Mesenteric fat pad (tissue), 1 donor: ENCODE data around the gene SPATS2. TPM values are rescaled to one million over a fixed set of nuclear protein-coding genes. Genes with fewer than 3 reads are reported as not detected.
"Not testable (repeated sequence)": the region's sequence is repeated elsewhere in the genome, so short reads cannot be mapped to it uniquely, and the experiment has no call there.

Source experiments
- DNase-seq: peaks from one replicate; pipeline ENCODE4 v3.0.0-alpha.2; 2020; ENCODE audit warnings: low spot score
- total RNA-seq: library from RNA; stranded (reverse); fragmentation: NEBNext Ultra II Directional; extraction: Animal tissue kit (Norgen Biotek cat#: 25700); gene quantifications from one replicate; pipeline ENCODE4 v1.2.1, GENCODE V29; 2021
- donor health status: DM: yes; HTN: yes; CAD: no.

SPATS2 gene
- total RNA-seq, 1 donor from 2014 or later = 9.9 TPM

DNA sequence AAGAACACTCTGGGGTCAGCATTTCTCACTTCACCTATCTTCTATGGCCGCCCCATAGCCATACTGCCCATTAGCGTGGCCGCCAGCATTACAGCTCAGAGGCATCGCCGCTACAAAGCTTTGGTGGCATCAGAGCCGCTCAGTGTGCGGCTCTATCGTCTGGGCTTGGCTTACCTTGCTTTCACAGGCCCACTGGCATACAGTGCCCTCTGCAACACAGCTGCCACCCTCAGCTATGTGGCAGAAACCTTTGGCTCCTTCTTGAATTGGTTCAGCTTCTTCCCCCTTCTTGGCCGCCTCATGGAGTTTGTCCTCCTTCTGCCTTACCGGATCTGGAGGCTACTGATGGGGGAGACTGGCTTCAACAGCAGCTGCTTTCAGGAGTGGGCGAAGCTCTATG is 18.0 kb upstream of the SPATS2 start:
- peak; percentile 76 for DNase-seq

DNA sequence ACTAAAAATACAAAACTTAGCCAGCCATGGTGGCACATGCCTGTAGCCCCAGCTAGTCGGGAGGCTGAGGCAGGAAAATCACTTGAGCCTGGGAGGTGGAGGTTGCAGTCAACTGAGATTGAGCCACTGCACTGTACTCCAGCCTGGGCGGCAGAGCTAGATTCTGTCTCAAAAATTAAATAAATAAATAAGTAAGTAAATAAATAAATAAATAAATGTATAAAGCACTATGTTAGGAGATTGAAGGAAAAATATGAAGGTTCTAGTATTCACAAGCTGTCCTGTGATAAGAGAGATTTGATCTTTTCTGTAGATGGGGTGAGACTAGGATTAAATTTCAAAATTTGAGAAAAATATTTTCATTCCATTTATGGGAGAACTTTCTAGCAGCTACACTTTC is 14.9 kb upstream of the SPATS2 start:
- DNase-seq = peak; percentile 65

DNA sequence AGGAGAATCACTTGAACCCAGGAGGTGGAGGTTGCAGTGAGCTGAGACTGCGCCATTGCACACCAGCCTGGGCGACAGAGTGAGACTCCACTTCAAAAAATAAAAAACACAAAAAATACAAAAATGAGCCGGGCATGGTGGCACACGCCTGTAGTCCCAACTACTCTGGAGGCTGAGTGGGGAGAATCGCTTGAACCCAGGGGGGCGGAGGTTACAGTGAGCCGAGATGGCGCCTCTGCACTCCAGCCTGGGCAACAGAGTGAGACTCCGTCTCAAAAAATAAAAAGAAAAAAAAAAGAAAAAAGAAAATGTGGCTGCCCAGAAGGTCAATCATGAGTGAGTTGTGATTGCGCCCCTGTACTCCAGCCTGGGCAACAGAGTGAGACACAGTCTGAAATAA is 11.3 kb upstream of the SPATS2 start:
- DNase-seq = peak; percentile 74

DNA sequence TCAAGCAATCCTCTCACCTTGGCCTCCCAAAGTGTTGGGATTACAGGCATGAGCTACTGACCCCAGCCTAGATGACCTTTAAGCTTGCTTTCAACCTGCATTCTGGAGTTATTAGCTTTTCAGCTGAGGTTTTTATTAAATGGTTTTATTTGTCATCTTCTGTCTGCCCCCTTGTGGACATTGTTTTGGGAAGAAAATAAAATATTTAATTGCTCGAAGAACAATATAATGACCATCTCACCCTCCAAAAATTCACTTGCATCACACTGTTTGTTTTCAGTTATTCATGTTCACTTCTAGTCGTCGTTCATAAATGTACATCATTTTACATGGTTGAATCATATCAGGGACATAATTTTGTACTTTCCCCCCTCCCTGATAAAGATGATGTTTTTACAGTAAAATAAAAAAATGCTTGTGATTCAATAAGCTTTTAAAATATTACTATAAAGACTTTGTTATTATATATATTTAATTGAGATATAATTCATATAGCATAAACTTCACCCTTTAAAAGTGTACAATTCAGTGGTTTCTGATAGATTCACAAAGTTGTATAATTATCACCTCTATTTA is 10.1 kb upstream of the SPATS2 start:
- no peak for DNase-seq

DNA sequence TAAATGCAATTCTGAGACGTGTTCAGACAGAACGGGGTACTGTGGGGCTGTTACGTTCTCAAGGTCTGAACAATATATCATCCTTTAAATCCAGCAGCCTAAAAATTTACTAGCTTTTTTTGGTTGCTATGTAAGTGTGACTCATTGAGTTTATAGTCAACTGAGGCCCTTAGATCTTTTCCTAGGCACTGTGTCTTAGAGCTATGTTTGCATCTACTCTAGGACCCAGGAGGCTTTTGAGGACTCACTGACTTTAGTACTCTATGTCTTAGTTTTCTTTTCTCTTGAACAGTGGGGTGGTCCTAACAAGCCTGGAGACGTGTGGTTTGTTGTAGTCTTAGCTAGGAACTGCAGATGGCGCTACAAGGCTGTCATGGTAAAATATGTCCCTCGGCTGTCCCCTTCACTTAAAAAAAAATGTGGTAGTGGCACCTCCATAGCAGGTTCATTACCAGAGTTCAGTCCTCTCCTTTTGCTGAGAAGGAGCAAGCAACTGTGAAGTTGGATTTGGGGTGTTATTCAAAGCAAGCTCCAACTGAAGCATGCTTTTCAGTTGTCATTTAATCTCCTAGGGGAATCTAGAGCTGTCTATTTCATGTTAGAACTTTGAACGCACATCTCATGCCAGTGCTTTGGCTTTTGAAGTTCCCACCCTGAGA is 8.7 kb upstream of the SPATS2 start:
- no peak for DNase-seq

DNA sequence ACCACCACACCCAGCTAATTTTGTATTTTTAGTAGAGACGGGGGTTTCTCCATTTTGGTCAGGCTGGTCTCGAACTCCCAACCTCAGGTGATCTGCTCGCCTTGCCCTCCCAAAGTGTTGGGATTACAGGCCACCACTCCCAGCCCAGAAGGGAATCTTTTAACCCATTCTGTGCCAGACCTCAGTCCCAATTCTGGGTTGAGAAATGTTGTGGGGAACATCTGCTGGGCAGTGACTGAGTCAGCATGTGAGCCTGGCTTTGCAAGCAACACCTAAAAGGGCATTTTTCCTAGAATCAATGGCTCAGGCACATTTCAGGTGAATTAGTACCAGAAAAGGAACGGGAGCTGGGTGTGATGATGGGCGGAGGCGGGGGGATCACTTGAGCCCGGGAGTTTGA is 7.6 kb upstream of the SPATS2 start:
- peak; percentile 28 for DNase-seq

DNA sequence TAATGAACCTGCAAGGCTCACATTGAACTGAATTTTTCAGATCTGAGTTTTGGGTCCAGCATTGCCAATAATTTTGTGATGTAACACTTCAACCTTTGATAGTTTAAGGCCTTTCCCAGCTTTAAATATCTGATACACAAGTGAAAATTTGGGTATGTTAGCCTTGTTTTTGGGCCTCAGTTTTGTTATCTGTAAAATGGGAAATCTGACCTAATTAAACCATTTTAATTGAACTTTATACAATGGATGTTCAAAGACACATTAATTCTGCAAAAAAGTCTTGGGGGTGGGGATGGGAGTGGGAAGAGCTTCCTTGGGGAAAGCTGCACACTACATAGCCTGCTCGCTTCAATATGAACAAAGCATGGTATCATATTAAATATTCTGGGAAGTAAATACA is 5.2 kb upstream of the SPATS2 start:
- no peak for DNase-seq

DNA sequence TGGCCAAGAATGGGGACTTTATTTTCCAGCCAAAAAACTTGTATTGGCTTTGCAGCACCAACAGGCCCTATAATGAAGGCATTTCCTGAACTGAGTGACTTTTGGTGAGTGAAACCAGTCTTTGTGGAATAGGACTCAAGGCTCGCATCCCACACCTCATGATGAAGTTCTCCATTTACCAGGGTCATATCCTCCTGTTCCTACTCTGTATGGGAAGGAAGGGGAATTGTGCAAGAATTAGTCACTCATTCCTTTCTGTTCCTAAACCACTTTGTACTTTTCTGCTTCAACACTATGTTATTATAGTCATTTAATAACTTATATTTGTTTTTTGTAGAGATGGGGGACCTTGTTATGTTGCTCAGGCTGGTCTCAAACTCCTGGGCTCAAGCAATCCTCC is 2.3 kb upstream of the SPATS2 start:
- no peak for DNase-seq

DNA sequence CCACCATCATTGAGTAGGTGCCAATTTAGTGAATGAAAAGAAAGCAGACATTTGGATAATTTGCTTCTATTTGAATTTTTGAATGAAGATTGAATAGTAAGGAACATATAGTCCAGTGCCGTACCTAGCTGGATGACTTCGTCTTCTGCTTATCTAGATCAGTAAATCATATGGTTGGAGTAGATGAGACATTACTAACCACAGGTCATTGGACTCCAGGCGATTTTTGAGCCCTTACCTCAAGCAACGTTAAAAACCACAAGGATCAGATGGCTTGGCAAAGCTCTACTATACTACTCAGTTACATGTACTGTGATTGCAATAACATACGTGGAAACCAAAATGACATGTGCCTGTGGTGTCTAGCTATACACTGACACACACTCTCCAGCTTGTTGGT is 1.7 kb upstream of the SPATS2 start:
- no peak for DNase-seq

DNA sequence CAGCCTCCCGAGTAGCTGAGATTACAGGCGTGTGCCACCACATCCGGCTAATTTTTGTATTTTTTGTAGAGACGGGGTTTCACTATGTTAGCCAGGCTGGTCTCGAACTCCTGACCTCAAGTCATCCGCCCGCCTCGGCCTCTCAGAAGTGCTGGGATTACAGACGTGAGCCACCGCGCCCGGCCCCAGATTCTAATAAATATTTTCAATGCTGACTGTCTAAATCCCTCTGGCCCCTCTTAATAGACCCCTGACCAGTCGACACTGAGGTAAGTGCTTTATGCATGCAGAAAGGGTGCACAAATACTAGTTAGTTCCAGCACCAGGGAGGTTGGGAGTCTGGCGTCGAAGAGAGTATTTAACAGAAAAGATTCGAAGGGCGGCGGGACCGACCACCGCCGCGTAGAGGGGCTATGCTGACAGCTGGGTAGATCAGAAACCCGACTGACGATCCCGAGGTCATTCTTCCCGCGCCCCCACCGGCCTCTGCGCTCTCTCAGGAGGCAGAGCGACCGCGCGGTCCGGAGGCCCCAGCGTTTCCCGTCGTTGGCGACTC is 1.1 kb upstream of the SPATS2 start:
- DNase-seq = no peak

DNA sequence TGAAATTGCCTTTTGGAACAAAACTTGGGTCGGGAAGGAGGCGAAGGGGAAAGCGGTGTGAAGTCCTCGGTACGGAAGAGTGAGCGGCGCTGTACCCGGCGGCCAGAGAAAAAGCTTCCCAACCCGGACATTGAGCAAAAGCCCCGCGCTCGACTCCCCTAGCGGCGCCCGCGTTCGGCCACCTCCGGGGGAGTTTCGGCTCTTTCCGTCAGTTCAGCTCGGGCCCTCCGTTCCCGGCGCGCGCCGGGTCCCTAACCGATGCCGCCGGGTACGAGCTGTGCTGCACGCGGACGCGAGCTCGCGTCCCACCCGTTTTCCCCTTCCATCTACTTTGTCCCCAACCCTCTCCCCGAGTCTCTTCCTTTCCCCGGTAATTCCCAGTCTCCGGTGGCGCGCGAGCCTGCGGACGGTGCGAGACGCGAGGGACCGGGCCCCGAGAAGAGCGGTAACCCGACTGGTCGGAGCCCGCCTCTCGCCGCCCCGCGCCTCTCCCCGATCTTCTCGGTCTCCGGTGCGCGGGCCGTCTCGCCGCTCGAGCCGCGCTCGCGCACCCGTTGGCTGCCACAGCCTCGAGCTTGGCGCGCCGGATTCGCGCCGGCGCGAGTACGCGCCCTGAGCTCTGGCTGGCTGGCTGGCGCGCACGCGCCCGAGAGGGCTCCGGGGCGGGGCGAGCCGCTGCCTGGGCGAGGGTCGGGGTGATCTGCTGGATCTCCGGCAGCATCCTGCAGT is 446 bp upstream of the SPATS2 start:
- peak; percentile 98 for DNase-seq

DNA sequence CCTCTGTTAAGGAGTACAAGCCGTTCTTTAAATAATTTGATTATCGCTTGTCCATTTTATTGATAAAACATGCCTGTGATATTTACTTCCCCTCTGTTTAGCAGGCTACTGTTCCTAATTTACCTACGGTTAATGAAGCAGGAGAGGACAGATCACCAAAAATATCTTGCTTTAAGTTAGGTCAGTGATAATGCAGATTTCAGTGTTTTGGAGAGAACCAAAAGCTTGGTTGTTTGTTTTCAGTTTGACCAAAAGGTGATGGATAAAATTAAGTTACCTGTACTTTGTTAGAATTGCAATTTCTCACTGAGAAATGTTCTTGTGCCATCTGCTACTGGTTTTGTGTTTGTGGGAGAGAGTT is 958 bp downstream of the SPATS2 start:
- no peak for DNase-seq

DNA sequence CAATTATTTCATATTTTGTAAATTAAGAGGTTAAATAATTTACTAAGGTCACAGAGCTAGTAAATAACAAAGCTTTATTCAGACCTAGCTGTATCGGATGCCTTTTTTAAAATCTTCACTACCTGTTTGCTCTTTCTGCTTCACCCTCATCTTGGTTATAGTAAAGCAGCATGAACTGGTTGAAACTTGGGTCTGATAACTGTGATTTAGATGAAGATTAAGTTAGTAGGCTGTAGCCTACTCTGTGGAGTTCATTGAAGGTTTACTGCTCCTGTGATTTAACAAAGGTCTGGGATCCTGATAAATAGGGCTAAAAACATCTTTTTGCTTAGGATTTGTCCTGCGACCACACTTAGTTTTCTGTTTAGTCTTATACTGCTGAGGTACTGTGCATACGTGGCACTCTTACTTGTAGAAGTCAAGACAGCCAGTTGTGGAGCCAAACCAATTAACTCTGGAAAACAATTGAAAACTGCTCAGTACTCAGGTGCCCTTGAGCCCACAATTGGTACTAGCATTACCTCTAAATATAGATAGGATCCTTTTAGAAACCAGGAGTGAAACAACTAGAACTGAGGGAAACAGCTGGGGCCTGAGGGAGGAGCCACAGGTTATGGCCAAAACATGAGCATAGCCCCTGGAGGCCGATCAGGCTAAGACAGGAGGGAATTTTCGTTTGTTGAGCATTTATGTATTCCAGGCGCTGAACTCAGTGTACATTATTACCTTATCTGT is 2.3 kb downstream of the SPATS2 start:
- DNase-seq = no peak

DNA sequence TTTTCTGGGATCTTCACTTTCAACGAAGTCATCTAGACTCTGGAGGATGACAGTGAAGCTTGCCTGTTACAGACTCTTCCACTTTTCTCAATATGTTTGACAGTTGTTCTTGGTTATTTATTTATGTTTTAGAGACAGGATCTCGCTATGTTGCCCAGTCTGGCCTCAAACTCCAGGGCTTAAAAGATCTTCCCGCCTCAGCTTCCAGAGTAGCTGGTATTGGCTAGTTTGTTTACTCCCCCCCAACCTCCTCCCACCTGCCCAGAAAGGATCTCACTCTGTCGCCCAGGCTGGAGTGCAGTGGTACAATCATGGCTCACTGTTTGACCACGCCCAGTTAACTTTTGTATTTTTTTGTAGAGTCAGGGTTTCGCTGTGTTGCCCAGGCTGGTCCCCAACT is 3.3 kb downstream of the SPATS2 start:
- no peak for DNase-seq

DNA sequence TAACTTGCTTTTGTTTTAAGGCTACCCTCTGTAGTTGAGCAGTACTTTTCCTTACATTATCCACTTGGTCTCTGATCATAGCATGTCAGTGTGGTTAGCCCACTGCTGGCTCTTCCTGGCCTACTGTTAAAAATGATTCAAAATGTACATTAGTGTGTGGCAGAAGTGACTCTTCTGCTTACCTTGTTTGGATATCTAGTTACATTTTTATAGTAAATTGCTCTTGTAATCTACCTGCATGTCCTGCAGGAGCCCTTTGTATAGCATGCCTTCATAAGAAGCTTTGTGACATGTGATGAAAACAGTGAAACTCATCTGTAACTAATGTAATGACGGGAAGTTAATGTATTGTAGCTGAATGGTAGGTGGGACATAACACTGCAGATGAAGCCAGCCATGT is 8.1 kb downstream of the SPATS2 start:
- DNase-seq = no peak

DNA sequence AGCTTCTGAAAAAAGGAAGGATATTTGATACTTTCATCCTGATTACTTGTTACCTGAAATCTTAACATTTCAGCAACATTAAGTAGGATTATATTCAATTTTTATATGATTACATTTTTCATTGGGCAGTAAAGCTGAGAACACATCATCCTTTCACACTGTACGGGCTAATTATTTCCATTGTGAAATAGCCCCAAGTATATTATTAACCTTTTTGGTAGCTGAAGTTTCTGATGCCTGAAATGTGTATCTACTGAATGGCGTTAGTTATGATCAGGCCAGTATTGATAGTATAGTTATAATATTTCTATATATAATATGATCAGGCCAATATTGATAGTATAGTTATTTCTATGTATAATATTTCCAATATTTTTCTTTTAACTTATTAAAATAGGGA is 10.1 kb downstream of the SPATS2 start:
- no peak for DNase-seq

DNA sequence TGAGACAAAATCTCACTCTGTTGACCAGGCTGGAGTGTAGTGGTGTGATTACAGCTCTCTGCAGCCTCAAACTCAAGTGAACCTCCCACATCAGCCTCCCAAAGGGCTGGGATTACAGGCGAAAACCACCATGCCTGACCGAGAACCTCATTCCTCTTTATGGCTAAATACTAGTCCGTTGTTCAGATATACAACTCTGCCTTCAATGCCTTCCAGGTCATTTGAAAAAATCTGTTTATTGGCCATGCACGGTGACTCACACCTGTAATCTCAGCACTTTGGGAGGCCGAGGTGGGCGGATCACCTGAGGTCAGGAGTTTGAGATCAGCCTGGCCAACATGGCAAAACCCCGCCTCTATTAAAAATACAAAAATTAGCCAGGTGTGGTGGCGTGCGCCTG is 12.9 kb downstream of the SPATS2 start:
- DNase-seq = not testable (repeated sequence)

DNA sequence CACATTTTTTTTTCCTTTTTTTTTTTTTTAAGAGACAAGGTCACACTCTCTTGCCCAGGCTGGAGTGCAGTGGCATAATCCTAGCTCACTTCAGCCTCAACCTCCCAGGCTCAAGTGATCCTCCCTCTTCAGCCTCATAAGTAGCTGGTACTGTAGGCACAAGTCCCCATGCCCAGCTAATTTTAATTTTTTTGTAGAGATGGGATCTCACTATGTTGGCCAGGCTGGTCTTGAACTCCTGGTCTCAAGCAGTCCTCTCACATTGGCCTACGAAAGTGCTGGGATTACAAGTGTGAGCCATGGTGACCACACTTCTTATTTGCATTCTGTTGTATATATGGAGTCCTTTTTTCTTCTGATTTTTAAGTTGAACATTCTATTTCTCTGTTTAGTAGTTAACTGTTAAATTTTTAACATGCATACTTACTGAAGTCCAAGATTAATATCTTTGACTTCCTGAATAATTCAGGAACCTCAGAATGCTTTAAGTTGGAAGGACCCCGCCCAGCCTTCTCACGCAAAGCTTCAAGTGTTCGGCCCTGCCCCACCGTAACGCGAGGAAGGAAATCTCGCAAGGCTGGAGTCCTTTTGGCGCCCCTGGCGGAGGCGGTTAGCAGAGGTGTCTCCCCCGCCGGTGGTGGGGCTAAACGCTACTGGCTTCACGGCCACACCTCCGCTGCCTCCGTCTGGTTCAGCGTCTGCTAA is 21.6 kb downstream of the SPATS2 start:
- no peak for DNase-seq

DNA sequence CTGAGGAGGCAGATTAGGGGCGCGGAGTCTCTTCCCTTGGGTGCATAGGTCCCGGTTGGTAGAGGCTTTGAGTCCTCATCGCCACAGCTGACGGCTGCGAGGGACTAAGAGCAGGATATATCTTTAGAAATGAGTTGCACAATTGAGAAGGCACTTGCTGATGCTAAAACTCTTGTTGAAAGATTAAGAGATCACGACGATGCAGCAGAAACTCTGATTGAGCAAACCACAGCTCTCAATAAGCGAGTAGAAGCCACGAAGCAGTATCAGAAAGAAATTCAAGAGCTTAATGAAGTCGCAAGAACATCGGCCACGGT is 22.1 kb downstream of the SPATS2 start:
- DNase-seq = no peak

DNA sequence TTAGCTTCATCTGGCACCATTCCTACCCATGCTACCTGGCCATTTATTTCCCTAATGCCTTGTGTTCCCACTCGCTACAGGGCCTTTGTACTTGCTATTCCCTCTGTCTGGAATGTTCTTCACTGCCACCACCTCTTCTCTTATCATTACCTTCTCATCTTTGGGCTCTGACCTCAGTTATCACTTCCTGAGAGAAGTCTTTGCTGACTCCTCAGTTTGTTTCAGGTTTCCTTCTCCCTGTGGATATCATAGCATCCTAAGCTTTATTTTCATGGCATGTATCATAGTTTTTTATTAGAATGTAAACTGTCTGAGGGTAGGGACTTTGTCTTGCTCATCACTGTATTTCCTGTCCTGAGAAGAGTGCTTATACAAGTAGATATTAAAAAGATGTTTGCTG is 29.7 kb downstream of the SPATS2 start:
- no peak for DNase-seq

DNA sequence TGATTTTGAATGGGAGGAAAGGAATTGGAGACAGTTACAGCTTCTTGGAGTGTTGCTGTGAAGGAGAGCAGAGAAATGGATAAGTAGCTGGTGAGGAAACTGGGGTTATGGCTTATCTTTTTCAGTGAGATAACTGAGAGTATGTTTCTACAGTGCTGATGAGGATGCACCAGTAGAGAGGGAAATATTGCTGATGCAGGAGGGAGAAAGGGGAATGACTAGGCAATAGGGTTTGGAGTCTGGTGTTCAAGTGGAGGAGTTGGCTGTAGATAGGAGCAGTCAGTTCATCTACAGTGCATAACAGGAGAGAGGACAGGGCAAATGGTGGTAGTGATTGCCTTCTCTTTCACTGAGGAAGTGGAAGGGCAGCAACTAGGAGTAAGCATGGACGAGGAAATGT is 33.0 kb downstream of the SPATS2 start:
- no peak for DNase-seq
